Left colon (tissue), 2 donors: ENCODE measurements around the gene ZC2HC1C. TPM values are rescaled to one million over a fixed set of nuclear protein-coding genes. Genes with fewer than 3 reads are reported as not detected.

Experiments
- ATAC-seq: fragments of 200-7000 bp; cut with Tn5 transposase; one replicate; pipeline ENCODE4 v1.9.1; 2020; ENCODE audit warnings: mild to moderate bottlenecking, moderate library complexity
- DNase-seq, 2 donors: peaks; one replicate each; pipeline ENCODE4 v3.0.0-alpha.2; 2020
- intact Hi-C, 2 donors: fragments of 100-400 bp; cut with DNase I in 1 of 2; cut with micrococcal nuclease in 1 of 2; formaldehyde crosslinking; loops; one replicate each; pipeline versions ENCODE4 v1.11.2 to v1.14.0; 2022; cut with DNase I, micrococcal nuclease
- long read RNA-seq: library from polyadenylated mRNA; unstranded; transcript quantifications from one replicate; pipeline ENCODE4 v2.0.0, GENCODE V29; 2021
- total RNA-seq, 2 donors: library from RNA; stranded (reverse); fragmentation: NEBNext Ultra II Directional; extraction: Animal tissue kit (Norgen Biotek cat#: 25700); gene quantifications; one replicate each; pipeline ENCODE4 v1.2.1, GENCODE V29; 2021
- donor health status: DM: no; HTN: no; CAD: no.
- donor health status: DM: yes; HTN: yes; CAD: no.

Gene ZC2HC1C, protein sequence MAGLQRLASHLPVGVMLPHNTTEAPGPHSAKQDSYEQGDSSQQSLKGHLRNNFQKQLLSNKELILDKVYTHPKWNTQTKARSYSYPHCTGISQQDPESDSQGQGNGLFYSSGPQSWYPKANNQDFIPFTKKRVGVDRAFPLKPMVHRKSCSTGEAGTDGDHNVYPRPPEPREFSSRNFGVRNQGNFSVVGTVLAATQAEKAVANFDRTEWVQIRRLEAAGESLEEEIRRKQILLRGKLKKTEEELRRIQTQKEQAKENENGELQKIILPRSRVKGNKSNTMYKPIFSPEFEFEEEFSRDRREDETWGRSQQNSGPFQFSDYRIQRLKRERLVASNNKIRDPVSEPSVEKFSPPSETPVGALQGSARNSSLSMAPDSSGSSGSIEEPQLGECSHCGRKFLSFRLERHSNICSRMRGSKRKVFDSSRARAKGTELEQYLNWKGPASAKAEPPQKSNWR
- 1 to 10 TPM; 3.9 to 4.8 TPM for total RNA-seq
- long read RNA-seq, full-length matches to known transcripts = 4 of 7 reads
- long read RNA-seq, partial matches to known transcripts = 1 of 7 reads
- long read RNA-seq, other reads (novel, unspliced or antisense) = 2 of 7 reads

DNA sequence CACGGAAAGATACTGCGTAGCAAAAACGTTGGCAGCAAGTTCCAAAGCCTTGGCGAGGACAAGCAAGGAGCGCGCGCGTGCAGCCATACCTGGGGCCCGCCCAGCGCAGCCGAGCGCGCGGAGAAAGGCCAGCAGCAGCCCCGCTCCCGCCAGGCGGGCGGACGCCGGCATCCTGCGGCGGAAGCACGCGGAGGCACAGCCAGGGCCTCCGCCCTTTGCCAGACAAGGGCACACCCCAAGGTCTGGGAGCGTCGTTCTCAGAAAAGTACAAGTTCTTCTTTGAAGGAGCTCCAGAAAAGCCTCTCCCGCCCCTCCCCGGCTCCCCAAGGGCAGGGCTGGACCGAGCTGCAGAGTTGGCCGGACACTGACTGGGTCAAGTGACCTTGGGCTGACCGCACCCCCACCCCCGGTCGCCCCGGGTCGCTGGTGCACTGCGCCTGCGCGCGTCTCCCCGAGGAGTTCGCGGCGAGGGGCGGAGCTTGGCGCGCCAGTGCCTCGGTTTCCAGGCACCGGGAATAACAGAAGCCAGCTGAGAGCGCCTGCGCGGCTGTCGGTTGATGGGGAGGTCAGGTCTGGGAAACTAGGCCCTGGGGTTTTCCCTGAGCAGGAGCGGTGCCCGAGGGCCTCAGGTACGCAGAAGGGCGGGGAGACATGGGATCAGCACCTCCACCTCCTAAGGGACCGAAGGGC is at the start of gene ZC2HC1C:
Gene ZC2HC1C, plus strand, starts transcription at position 521 of the 690 bp plus-strand sequence. CDS start 933 bp downstream, outside the sequence.
- ATAC-seq = peak; percentile 88
- peak; percentile 95 to 97 for DNase-seq
- intact Hi-C loops = no loop called here

DNA sequence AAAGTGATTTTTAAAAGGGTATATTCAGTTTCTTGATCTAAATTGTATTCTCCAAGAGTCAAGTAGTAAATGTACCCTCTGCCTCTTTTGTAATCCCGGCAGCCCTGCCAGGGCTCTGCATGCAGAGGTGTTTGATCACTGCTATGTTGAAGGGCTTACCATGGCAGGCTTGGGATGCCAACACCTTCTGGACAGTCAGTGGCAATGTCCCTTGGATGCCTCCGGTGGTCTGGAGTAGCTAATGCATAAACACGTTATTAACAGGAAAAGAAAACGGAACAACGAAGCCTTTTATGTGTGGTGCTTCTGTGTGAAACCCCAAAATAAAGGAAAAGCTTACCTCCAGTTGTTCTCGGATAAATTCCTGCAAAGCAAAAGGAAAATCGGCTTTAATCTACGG is 46.8 kb upstream of the ZC2HC1C start:
- ATAC-seq (no peak), DNase-seq (no peak)
- intact Hi-C loops = no loop called here

DNA sequence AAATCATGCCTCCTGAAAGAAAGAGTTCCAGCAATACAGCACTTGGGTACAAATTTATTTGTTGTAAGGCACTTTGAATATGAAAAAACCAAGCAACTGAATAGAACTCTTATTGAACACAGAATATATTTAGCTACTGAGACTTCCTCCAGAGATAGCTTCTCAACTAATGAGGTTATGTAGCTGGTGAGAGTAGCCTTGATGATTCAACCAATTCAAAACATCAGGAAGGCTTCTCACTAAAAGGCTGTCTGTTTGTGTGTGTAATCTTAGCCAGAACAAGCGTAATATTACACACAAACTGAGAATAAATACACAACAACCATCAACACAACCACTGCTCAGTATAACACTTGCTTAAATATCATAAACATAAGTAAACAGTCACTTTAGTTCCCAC is 46.3 kb upstream of the ZC2HC1C start:
- ATAC-seq (no peak), DNase-seq (no peak)
- intact Hi-C loops = no loop called here

DNA sequence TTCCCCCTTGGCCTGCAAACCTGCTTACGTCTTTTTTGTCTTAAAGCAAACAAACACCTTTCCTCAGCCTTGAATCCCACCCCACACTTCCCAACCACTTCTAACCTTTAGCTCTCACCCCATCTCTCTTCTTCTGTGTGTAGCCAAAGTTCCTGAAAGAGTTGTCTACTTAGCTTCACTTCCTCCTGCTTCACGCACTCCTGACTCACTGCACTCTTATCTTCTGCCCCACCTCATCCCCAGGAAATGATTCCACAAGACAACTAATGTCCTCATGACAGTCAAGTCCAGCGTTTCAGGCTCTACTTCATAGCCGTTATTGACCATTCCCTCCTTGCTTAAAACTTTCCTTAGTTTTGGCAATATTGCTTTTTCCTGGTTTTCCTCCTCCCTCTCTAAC is 44.4 kb upstream of the ZC2HC1C start:
- DNase-seq = no peak
- peak; percentile 96 for ATAC-seq
- intact Hi-C loops = no loop called here

DNA sequence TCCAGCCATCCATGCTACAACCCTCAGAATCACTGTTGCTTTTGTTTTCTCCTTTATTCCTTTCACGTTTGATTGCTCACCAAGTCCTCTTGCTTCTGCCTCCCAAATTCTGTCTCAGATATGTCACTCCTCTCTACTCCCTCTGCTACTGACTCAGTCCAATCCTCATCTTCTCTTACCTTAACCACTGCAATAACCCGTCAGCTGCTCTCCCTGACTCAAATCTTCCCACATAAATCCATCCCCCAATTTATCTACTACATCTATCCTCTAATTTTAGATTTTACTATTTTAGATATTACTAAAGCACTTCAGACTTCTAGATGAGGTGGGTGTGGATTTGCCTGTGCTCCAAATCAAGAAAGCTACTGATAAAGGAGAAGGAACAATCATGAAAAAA is 43.6 kb upstream of the ZC2HC1C start:
- no peak for DNase-seq
- intact Hi-C loops = no loop called here
- no peak for ATAC-seq

DNA sequence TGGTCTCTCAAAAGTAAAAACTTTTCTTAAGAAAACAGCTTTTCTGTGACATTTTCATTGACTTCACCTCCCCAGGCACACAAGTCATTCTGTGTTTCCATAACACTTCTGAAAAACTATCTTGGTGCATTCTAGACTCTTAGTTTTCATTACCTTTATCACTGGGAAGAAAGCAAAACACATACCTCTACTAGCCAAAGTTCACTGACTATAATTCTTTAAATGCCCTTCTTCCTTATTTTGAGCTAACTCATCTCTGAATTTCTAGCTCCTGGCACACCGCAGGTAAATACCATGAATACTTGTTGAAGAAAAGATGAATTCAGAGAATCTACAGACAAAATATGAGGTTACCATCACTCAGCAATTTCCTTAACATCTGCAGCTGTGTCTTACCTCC is 39.3 kb upstream of the ZC2HC1C start:
- intact Hi-C loops = no loop called here
- ATAC-seq (peak; percentile 56), DNase-seq (no peak)

DNA sequence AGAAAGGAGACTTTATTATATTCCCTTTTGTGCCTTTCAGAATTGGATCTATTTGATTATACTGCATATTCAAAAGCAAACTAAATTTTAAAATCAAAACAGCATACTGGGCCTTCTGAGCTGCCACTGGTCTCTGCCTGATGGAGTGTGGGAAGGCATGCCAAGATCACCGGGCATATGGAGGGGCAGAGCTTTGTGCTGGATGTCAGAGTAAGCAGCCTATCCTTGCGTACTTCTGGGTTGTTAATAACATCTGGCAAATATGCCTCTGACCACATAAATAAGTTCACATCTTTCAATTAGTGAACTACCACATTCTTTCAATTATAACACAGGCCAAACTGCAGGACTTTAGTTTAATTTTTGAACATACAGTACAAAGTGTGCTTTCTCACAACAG is 36.5 kb upstream of the ZC2HC1C start:
- intact Hi-C loops = no loop called here
- ATAC-seq (no peak), DNase-seq (no peak)

DNA sequence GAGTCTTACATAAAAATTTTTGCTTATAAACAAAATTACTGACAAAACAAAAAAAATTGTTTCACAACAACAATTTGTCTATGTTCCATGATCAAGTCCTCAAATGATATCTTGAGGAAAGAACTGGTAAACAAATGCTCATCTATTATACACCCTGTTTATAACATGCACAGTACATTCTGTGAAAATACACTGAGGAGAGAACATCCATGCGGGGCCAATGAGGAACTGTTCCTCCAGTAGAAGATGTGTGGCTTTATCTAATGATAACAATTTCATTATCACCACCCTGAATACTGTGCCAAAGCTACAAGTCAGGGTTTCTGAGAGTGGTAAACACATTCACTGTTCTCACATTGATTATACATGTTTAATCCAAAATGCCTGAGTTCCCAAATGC is 28.9 kb upstream of the ZC2HC1C start:
- intact Hi-C loops = no loop called here
- DNase-seq = no peak
- peak; percentile 28 for ATAC-seq

DNA sequence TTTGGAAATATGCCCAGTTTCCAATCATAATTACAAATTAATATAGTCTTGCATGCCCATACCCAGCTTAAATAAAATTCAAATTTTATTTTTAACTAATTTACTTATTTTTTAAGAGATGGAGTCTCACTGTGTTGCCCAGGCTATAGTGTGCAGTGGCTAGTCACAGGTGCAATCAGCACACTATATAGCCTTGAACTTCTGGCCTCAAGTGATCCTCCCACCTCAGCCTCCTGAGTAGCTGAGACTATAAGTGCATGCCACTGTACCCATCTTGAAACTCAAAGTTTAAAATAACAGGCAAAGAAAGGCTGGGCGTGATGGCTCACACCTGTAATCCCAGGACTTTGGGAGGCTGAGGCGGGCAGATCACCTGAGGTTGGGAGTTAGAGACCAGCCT is 28.5 kb upstream of the ZC2HC1C start:
- ATAC-seq = peak; percentile 36
- no peak for DNase-seq
- intact Hi-C loops = no loop called here

DNA sequence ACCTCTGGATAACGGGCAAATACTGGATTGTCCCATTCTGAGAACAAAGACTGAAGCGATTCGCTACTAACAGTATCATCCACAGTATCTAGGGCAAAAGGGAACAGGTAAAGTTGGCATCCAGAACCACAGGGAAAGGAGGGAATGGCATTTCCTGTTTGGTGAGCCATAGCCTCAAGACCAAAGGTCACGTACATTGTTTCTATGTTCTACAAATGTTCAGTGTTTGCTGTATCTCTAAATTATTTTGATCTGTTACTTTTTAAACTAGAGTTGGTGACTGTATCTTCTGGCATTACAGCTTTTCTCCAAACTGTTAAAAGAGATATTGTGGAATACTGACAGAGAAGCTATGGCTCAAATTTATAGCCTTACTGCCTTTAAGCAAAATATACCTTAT is 27.8 kb upstream of the ZC2HC1C start:
- DNase-seq (peak in 1 of 2 donors; percentile 51), ATAC-seq (peak; percentile 96)
- intact Hi-C loops = no loop called here

DNA sequence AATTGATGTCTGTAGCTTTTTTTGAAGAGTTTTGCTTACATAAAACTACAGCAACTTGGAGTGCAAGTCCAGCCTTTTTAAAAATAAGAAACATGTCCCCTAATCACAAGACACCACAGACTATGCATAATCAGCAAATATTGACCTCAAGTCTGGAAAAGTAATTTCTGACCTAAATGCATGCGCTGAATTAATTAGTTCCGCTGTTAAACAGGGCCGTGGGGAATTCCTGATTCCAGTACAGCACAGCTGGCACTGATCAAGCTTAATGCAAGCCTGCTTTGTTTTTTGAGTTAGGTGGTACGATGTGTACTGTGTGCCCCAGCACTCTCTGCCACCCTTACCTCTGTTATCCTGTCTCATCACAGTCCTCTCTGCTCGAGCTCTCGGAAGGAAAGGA is 27.4 kb upstream of the ZC2HC1C start:
- DNase-seq (no peak), ATAC-seq (peak; percentile 21)
- intact Hi-C loops = no loop called here

DNA sequence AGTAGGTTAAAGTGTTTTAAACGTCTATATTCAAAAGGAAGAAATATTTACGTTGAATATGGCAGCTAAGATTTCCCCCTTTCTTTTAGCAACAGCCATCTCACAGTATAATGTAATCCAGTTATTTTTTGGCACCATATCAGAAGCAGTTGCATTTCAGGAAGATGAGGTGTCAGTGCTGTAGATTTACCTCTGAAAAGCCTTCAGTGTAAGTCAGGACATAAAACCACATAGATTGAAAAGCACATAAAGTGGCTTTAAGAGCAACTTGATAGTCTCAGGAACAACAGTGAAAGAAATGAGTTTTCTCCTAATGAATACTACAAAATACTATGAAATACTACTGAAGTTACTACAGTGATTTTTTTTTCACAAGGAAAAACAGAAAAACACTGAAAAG is 25.1 kb upstream of the ZC2HC1C start:
- ATAC-seq = no peak
- DNase-seq = no peak
- intact Hi-C loops = no loop called here

DNA sequence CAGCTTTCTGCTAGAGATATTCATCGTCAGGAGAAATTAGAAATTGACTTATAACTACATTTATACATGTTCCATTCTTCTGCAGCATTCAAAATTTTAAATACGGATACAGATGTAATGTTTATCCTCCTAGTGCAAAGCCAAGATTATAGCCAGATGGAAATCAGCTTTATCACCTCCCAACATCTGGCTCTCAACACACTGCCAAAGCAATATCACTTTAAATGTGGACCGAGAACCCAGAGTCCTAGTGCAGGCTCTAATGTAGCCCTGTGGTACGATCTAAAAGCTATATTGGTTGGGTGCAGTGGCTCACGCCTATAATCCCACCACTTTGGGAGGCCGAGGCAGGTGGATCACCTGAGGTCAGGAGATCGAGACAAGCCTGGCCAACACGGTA is 24.7 kb upstream of the ZC2HC1C start:
- intact Hi-C loops = no loop called here
- no peak for DNase-seq
- ATAC-seq = no peak

DNA sequence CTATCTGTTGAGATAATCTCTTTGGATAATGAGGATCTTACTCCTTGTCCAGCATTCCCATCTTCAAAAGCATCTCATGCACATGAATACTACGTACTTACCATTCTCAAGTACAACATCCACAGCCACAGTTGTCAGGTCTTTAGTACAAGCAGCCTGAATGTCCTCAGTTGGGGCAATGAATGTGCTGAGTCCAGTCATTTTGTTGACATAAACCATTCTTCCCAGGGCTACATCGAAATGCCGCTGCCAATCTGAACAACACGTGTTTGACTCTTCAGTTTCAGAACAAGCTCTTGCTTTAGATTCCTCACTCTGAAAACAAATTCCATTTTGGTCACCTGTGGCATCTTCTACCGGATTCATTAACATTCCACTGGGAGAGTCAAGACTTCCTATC is 23.2 kb upstream of the ZC2HC1C start:
- no peak for DNase-seq
- no peak for ATAC-seq
- intact Hi-C loops = no loop called here

DNA sequence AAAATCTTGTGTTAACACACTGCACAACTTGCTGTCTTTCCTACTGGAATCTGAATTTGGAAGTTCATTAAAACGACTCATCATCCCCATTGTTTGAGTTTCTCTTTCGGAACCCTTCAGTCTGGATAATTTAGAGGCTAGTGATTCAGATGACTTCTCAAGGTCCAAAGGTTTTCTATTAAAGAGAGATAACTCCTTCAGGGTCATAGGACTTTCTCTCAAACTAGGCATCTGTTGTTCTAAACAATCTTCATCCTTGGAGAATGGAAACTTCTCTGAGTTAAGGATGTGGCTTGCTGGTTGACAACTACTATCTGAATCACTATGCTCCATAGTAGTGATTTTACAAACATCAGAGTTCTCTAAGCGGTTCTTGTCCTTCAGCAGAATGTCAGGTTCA is 22.5 kb upstream of the ZC2HC1C start:
- intact Hi-C loops = no loop called here
- DNase-seq (no peak), ATAC-seq (peak; percentile 15)

DNA sequence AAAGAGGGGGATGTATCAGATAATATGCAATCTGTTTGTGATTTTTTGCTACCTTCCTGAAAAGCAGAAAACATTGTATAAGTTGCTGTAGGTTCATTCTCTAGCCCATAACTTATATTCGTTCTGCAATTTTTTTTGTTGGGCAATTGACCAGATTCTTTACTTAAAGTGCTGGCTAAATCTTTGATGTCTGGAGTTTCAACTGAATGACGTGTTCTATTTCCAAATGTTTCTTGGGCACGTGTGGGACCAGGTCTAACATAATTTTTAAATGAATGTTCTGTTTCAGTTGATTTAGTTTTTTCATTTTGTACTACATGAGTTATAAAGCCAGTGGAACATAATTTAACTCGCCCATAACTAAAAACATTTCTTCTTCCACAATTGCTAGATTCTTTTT is 21.9 kb upstream of the ZC2HC1C start:
- intact Hi-C loops = no loop called here
- ATAC-seq (no peak), DNase-seq (no peak)

DNA sequence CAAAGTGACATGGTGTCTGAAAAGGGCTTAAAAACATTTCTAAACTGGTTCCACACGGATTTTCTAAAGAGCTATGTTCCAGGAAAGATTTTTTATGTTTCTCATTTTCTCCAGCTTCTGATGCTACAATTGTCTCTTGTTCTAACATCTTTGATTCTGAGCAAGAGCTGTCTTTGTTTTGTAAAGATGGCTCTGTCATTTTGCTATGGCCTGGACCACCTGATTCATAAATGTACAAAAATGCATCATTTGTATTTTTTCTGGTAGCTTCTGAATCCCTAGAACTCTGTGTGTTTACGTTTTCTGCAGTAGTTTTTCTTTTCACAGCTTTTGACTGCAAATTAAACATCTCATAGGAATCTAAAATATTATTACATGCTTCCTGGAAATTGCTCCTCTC is 21.3 kb upstream of the ZC2HC1C start:
- ATAC-seq (no peak), DNase-seq (no peak)
- intact Hi-C loops = no loop called here

DNA sequence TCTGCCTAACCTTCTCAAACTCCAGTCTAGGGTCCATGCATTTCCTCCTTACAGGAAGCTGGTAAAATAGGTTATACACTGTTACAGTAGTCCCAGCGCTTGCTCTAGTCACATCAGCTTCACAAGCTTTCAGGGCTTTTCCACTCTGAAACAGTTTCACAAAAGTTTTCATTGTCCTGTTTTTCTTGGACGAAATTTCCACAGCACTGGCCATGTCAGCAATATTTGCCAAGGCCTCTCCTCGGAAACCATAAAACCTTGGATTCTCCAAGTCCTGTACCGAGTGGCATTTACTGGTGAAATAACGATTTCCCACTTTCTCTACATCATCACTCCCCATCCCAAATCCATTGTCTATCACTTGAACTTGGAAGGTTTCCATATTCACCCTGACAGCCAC is 20.3 kb upstream of the ZC2HC1C start:
- no peak for DNase-seq
- ATAC-seq = no peak
- intact Hi-C loops = no loop called here

DNA sequence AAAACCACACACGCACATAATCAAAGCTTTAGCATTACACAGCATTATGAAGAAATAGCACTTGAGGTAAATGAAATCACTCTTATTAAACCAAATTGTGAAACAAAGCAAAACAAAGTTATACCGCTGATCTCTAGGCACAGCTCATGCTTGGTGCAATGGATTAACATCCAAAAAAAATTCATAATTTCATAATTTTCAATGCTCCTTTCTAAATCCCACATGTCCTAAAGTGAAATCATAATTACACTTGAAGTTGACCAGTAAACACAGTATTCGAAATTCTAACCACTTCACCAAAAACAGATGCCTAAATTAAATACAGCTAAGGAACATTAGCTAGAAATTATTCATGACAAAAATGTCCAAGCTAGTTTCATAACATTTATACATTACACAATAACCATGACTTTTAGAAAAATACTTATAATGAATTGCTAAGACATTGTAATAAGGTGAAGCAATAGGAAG is 19.7 kb upstream of the ZC2HC1C start:
- DNase-seq (no peak), ATAC-seq (no peak)
- intact Hi-C loops = no loop called here
